Brain pericyte (primary cell): ENCODE results near the gene ARHGAP9.
A peak's percentile ranks its signal among the peaks of the same experiment; 100 is the strongest.
"Not testable (repeated sequence)": the region's sequence is repeated elsewhere in the genome, so short reads cannot be mapped to it uniquely, and the experiment has no call there.

Source experiments
- DNase-seq: peaks from one replicate; pipeline ENCODE4 v3.0.0-alpha.2; 2012; ENCODE audit warnings: low read depth, low spot score

The ARHGAP9 gene

GRCh38 chr12:57495051-57495701, 15.5 kb upstream of the ARHGAP9 start:
- DNase-seq: not testable (repeated sequence)

GRCh38 chr12:57491393-57492280, 12.0 kb upstream of the ARHGAP9 start:
- no peak for DNase-seq

- no peak for DNase-seq
These were observed 10.5 kb upstream of the ARHGAP9 start for GRCh38 chr12:57490126-57490525.

- no peak for DNase-seq
These were observed 9.5 kb upstream of the ARHGAP9 start for GRCh38 chr12:57489157-57489641.

- DNase-seq: no peak
These were observed 8.9 kb upstream of the ARHGAP9 start for GRCh38 chr12:57488402-57489156.

- peak; percentile 81 for DNase-seq
These were observed 8.1 kb upstream of the ARHGAP9 start, which contains the start of gene MARS1 for GRCh38 chr12:57487597-57488401. Gene MARS1 (plus strand): TSS chr12:57488068. CDS start chr12:57488091, 23 bp downstream.

- DNase-seq: no peak
These were observed 7.5 kb upstream of the ARHGAP9 start for GRCh38 chr12:57487055-57487596.

GRCh38 chr12:57485695-57486094, 6.0 kb upstream of the ARHGAP9 start:
- DNase-seq: no peak

GRCh38 chr12:57483466-57483865, 3.8 kb upstream of the ARHGAP9 start:
- DNase-seq: no peak

GRCh38 chr12:57481671-57482070, 2.0 kb upstream of the ARHGAP9 start:
- DNase-seq: no peak

- DNase-seq: no peak
These were observed 657 bp downstream of the ARHGAP9 start for GRCh38 chr12:57479043-57479375.

GRCh38 chr12:57477710-57478681, 1.7 kb downstream of the ARHGAP9 start:
- no peak for DNase-seq

- no peak for DNase-seq
These were observed 2.5 kb downstream of the ARHGAP9 start for GRCh38 chr12:57476993-57477709.

- no peak for DNase-seq
These were observed 3.3 kb downstream of the ARHGAP9 start for GRCh38 chr12:57476162-57476992.

- no peak for DNase-seq
These were observed 4.2 kb downstream of the ARHGAP9 start for GRCh38 chr12:57475271-57476161.

- no peak for DNase-seq
These were observed 4.8 kb downstream of the ARHGAP9 start for GRCh38 chr12:57474862-57475261.

GRCh38 chr12:57474430-57474829, 5.2 kb downstream of the ARHGAP9 start:
- no peak for DNase-seq
